Loucy (cell line): ENCODE results near the gene SOWAHA.

Source experiments
- H2AFZ ChIP-seq: fragments of 200-600 bp; sonication (generic); 2 replicates; pipeline ENCODE4 v1.6.0; 2016; ENCODE audit warnings: antibody characterized with exemption, mild to moderate bottlenecking, low read length, moderate library complexity
- H3F3A ChIP-seq: fragments of 200-600 bp; 2 replicates; pipeline ENCODE4 v1.6.0; 2016; ENCODE audit warnings: antibody characterized with exemption, low read depth, mild to moderate bottlenecking
- H3K27me3 ChIP-seq: fragments of 200-600 bp; sonication (generic); 2 replicates; pipeline ENCODE4 v1.6.1; 2014; ENCODE audit warnings: low read length, mild to moderate bottlenecking; ENCODE audit not compliant: insufficient read depth, poor library complexity, severe bottlenecking
- H3K36me3 ChIP-seq: fragments of 200-600 bp; sonication (generic); 2 replicates; pipeline ENCODE4 v1.6.1; 2016; ENCODE audit warnings: low read length; ENCODE audit not compliant: insufficient read depth
- H3K4me1 ChIP-seq: fragments of 200-600 bp; sonication (generic); 2 replicates; pipeline ENCODE4 v1.5.1; 2014; ENCODE audit warnings: low read length, mild to moderate bottlenecking; ENCODE audit not compliant: insufficient read depth, poor library complexity, severe bottlenecking
- H3K4me2 ChIP-seq: fragments of 200-600 bp; sonication (generic); 2 replicates; pipeline ENCODE4 v1.6.0; 2014; ENCODE audit warnings: antibody characterized with exemption, low read length, low read depth, mild to moderate bottlenecking; ENCODE audit not compliant: poor library complexity, severe bottlenecking
- H3K4me3 ChIP-seq: fragments of 200-600 bp; sonication (generic); 2 replicates; pipeline ENCODE4 v1.5.1; 2014; ENCODE audit warnings: low read length, mild to moderate bottlenecking, mixed read lengths; ENCODE audit not compliant: poor library complexity, severe bottlenecking
- H3K79me2 ChIP-seq: fragments of 200-600 bp; sonication (generic); 2 replicates; pipeline ENCODE4 v1.6.1; 2014; ENCODE audit warnings: low read length; ENCODE audit not compliant: insufficient read depth
- H3K9ac ChIP-seq: fragments of 200-600 bp; sonication (generic); 2 replicates; pipeline ENCODE4 v1.6.0; 2014; ENCODE audit warnings: mild to moderate bottlenecking, low read depth, low read length, moderate library complexity; ENCODE audit not compliant: poor library complexity, severe bottlenecking
- H3K9me2 ChIP-seq: fragments of 200-600 bp; sonication (generic); replicated peaks from 2 replicates; pipeline ENCODE4 v1.6.1; 2016; ENCODE audit warnings: low read depth, low read length, mixed read lengths
- H3K9me3 ChIP-seq: fragments of 200-600 bp; sonication (generic); 2 replicates; pipeline ENCODE4 v1.6.1; 2014; ENCODE audit warnings: mild to moderate bottlenecking, antibody characterized with exemption, low read length, low read depth; ENCODE audit not compliant: insufficient read depth
- H4K20me1 ChIP-seq: fragments of 200-600 bp; sonication (generic); 2 replicates; pipeline ENCODE4 v1.6.0; 2014; ENCODE audit warnings: antibody characterized with exemption, low read length, mild to moderate bottlenecking; ENCODE audit not compliant: insufficient read depth, poor library complexity, severe bottlenecking
- EZH2phosphoT487 ChIP-seq: fragments of 200-600 bp; IDR thresholded peaks from 2 replicates; pipeline ENCODE4 v1.6.1; 2018; ENCODE audit warnings: antibody characterized with exemption, mild to moderate bottlenecking, moderate library complexity, borderline replicate concordance
- TF ChIP-seq, protein P1 (sequence below): fragments of 200-600 bp; sonication (generic); conservative IDR thresholded peaks from 2 replicates; pipeline ENCODE4 v1.5.1; 2014; ENCODE audit warnings: mild to moderate bottlenecking, antibody characterized with exemption, low read length

SOWAHA gene

DNA sequence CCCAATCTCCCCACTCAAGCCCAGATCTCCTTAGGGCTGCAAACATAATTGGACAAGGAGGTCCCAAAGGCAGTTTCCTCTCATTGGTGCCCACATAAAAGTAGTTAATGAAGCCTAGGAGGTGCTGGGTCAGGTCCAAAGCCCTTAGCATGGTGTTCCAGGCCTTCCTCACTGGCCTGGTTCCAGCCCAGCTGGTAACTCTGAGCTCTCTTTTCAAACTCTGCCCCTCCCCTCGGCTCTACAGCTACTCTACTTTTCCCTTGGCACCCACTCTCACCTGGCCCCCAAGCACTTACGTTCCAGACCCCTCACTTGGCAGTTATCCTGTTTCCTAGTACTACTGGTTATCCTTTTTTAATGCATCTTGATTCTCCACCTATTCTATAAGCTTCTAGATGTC lies 46.0 kb upstream of the SOWAHA start:
- H3K4me3 ChIP-seq, result no peak overlapping the region
- H3K9me2 ChIP-seq, result no peaks in the 10 kb centered on the region
- H3K27me3 ChIP-seq, result no peaks in the 10 kb centered on the region
- no peaks in the 10 kb centered on the region for H3K79me2 ChIP-seq
- TF ChIP-seq EZH2phosphoT487, result no peak
- TF ChIP-seq, protein P1, sequence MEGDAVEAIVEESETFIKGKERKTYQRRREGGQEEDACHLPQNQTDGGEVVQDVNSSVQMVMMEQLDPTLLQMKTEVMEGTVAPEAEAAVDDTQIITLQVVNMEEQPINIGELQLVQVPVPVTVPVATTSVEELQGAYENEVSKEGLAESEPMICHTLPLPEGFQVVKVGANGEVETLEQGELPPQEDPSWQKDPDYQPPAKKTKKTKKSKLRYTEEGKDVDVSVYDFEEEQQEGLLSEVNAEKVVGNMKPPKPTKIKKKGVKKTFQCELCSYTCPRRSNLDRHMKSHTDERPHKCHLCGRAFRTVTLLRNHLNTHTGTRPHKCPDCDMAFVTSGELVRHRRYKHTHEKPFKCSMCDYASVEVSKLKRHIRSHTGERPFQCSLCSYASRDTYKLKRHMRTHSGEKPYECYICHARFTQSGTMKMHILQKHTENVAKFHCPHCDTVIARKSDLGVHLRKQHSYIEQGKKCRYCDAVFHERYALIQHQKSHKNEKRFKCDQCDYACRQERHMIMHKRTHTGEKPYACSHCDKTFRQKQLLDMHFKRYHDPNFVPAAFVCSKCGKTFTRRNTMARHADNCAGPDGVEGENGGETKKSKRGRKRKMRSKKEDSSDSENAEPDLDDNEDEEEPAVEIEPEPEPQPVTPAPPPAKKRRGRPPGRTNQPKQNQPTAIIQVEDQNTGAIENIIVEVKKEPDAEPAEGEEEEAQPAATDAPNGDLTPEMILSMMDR, result no peak
- H3F3A ChIP-seq, result no peaks in the 10 kb centered on the region
- H3K9me3 ChIP-seq, result no peaks in the 10 kb centered on the region
- H3K4me2 ChIP-seq, result no peak overlapping the region
- H4K20me1 ChIP-seq, result no peaks in the 10 kb centered on the region
- no peaks in the 10 kb centered on the region for H3K4me1 ChIP-seq
- no peak overlapping the region for H2AFZ ChIP-seq
- H3K9ac ChIP-seq, result no peak overlapping the region
- no peaks in the 10 kb centered on the region for H3K36me3 ChIP-seq

DNA sequence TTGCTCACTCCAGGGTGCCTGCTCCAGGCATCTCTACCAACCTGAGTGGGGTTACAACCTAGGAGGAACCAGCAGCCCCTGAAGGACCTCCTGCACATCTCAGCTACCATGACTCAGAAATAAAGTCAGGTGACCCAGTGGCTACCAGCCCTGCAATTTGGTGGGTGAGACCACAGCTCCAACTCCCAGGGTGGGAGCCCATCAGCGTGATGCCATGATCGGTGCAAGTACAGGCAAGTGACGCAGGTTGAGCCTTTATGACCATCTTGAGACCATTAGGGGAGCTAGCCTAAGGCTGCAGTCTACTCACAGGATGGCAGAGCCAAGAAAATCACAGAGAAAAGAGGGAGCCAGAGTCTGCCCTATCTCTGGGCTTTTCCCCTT lies 44.6 kb upstream of the SOWAHA start:
- H2AFZ ChIP-seq, result no peak overlapping the region
- H3K4me2 ChIP-seq, result no peak overlapping the region
- no peak for TF ChIP-seq EZH2phosphoT487
- TF ChIP-seq, protein P1, result no peak
- no peaks in the 10 kb centered on the region for H3K9me2 ChIP-seq
- H3K27me3 ChIP-seq, result no peaks in the 10 kb centered on the region
- no peaks in the 10 kb centered on the region for H3K9me3 ChIP-seq
- H3K4me1 ChIP-seq, result no peaks in the 10 kb centered on the region
- H3K79me2 ChIP-seq, result no peaks in the 10 kb centered on the region
- H3F3A ChIP-seq, result no peaks in the 10 kb centered on the region
- no peak overlapping the region for H3K9ac ChIP-seq
- no peaks in the 10 kb centered on the region for H4K20me1 ChIP-seq
- H3K36me3 ChIP-seq, result no peaks in the 10 kb centered on the region
- H3K4me3 ChIP-seq, result no peak overlapping the region

DNA sequence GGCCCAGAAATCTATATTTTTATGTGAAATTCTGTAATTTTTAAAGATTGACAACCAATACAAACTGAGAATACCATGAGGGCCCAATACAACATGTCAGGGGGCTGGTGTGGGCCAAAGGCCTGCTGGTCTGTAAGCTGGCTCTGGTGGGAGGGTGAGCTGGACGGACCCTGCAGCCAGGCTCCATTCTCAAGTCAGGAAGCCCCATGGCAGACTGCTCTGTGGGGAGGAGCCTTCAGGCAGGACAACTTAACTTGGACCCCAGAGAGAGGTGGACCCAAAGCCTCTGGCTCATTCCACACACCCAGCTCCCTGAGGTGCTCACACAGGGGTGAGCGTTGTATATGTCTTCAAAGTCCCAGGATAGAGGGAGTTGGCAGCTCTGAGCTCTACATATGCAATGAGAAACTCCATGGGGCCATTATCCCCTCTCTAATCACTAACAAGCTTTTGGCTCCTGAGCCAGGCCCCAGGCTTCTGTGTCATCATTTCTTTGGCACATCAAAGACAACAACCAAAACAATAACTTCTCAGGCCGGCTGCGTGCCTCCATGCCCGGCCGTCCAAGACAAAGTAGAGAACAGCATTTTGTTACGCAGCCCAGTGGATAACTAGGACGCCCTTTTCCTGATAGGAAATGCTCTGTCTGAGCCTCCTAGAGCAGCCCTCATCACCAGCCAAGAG lies 42.5 kb upstream of the SOWAHA start:
- Histone ChIP-seq H3F3A (no peaks in the 10 kb centered on the region), H3K9me2 (no peaks in the 10 kb centered on the region), H3K36me3 (no peaks in the 10 kb centered on the region), H3K4me3 (no peak overlapping the region), H3K4me1 (no peaks in the 10 kb centered on the region), H3K9ac (no peak overlapping the region), H3K4me2 (no peak overlapping the region), H2AFZ (no peak overlapping the region), H3K27me3 (no peaks in the 10 kb centered on the region), H4K20me1 (no peaks in the 10 kb centered on the region), H3K9me3 (no peaks in the 10 kb centered on the region), H3K79me2 (no peaks in the 10 kb centered on the region)
- no peak for TF ChIP-seq EZH2phosphoT487
- TF ChIP-seq, protein P1, result no peak
